Activated naive CD4-positive, alpha-beta T cell treated with anti-CD3 and anti-CD28 coated beads, Interleukin-2, amount 50 U/mL, for 72 hours (primary cell): ENCODE data around the gene SAV1. TPM values are rescaled to one million over a fixed set of nuclear protein-coding genes. Genes with fewer than 3 reads are reported as not detected.
"Not testable (repeated sequence)": the region's sequence is repeated elsewhere in the genome, so short reads cannot be mapped to it uniquely, and the experiment has no call there.

ENCODE experiments used
- ATAC-seq, 2 donors: fragments of 150-1000 bp; cut with Tn5 transposase; 2 replicates each; pipeline ENCODE4 v1.10.0; 2021; ENCODE audit warnings: mild to moderate bottlenecking in 2 of 2, moderate library complexity in 2 of 2
- DNase-seq, 2 donors: peaks; one replicate each; pipeline ENCODE4 v3.0.0; 2021 to 2022; ENCODE audit warnings: low spot score in 2 of 2
- H3K27ac Mint-ChIP-seq, 2 donors: one replicate each; pipeline ENCODE4 v1.8.0; 2022; ENCODE audit warnings: mild to moderate bottlenecking in 2 of 2, mixed read lengths in 2 of 2
- H3K36me3 Mint-ChIP-seq, 2 donors: one replicate each; pipeline ENCODE4 v1.8.0; 2022; ENCODE audit warnings: mixed read lengths in 2 of 2
- H3K9me3 Mint-ChIP-seq, 2 donors: one replicate each; pipeline ENCODE4 v1.8.0; 2022; ENCODE audit warnings: mixed read lengths in 2 of 2
- total RNA-seq, 2 donors: library from RNA; stranded (reverse); gene quantifications; one replicate each; pipeline ENCODE4 v1.2.3, GENCODE V29; 2022

The SAV1 gene
- 10 to 100 TPM in 1 of 2 donors, 1 to 10 TPM in 1; 7.1 to 13.9 TPM for total RNA-seq

GRCh38 chr14:50667996-50668825, at the start of gene SAV1:
Gene SAV1, minus strand, starts transcription at chr14:50668306. Its CDS starts 339 bp downstream, at chr14:50667967.
- H3K36me3 Mint-ChIP-seq = peaks cover 12 to 14% of the 10 kb centered on the region in 2 donors
- no peaks in the 10 kb centered on the region for H3K9me3 Mint-ChIP-seq
- peak; percentile 79 to 89 for ATAC-seq
- H3K27ac Mint-ChIP-seq = peak within 1 kb of the TSS in 1 of 2 donors; percentile 44
- peak; percentile 53 to 75 for DNase-seq

GRCh38 chr14:50717811-50718210, 49.7 kb upstream of the SAV1 start:
- H3K36me3 Mint-ChIP-seq = no peaks in the 10 kb centered on the region
- no peak overlapping the region for H3K27ac Mint-ChIP-seq
- ATAC-seq (no peak), DNase-seq (no peak)
- no peaks in the 10 kb centered on the region for H3K9me3 Mint-ChIP-seq

DNA sequence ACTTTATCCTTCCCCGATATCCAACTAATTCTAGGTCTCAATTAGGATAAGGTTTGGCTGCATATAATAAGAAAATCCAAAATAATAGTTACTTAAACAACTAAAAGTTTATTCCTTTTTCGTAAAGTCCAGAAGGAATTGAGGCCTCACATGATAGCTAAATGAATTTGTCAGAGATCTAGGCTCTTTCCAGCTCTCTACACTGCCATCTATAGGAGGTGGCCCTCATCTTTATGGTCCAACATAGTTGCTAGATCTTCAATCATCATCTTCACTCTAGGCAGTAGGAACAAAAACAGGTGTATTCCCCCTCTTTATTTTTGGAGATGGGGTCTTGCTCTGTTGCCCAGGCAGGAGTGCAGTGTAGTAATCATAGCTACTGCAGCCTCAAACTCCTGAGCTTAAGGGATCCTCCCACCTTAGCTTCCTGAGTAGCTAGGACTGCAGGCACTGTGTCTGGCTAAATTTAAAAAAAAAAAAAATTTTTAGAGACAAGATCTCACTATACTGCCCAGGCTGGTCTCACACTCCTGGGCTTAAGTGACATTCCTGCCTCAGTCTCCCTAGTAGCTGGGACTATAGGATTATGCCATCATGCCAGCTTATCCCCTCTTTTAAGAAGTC, 46.5 kb upstream of the SAV1 start:
- DNase-seq (no peak), ATAC-seq (peak; percentile 69 to 70)
- H3K9me3 Mint-ChIP-seq = no peaks in the 10 kb centered on the region

DNA sequence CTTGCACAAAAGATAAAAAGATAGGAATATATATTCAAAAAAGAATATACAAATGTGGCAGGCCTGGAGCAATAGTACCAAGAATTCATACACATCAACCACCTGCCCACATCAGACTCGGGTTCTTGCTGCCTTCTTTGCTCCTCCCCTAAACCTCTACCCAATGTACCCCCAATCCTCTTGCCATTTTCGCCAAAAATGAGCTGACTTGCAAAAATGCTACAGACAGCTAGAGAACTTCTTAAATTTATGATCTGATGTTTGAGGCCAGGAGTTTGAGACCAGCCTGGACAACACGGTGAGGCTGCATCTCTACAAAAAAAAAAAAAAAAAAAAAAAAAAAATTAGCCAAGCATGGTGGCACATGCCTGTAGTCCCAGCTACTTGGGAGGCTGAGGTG, 42.9 kb upstream of the SAV1 start:
- Mint-ChIP-seq H3K9me3 (no peaks in the 10 kb centered on the region), H3K27ac (no peak overlapping the region), H3K36me3 (no peaks in the 10 kb centered on the region)
- ATAC-seq (no peak), DNase-seq (no peak)

More for the DNA sequence above, 46.5 kb upstream of the SAV1 start:
- Mint-ChIP-seq H3K36me3 (no peaks in the 10 kb centered on the region), H3K27ac (no peak overlapping the region)

GRCh38 chr14:50705026-50705593, 37.0 kb upstream of the SAV1 start:
- Mint-ChIP-seq H3K36me3 (peaks cover 0 to 16% of the 10 kb centered on the region in 2 donors), H3K27ac (no peak overlapping the region), H3K9me3 (no peaks in the 10 kb centered on the region)
- ATAC-seq (no peak), DNase-seq (no peak)

DNA sequence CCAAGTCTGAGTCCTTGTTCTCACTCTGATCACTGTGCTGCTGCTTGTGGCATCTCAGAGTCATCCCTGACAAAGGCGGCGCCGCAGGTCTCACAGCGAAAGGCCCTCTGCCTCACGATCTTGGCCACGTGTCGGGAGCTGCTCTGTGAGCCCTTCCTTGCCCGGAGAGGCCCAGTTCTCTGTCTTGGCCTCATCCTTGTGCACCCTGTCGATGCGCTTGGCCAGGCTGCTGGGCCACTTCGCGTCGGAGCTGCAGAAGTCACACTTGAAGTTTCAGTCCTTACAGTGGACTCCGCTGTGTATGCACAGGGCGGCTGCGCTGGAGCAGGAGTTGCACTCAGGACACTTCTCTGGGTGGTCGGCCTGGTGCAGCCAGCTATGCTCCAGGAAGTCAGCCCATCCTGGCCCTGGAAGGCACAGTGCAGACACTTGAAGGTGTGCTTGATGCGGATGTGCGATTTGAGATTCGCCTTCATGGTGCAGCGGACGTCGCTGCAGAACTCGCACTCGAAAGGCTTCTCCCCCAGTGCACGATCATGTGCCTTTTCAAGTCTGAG, 36.4 kb upstream of the SAV1 start:
- ATAC-seq (no peak), DNase-seq (no peak)
- Mint-ChIP-seq H3K27ac (no peak overlapping the region), H3K36me3 (peaks cover 0 to 16% of the 10 kb centered on the region in 2 donors), H3K9me3 (no peaks in the 10 kb centered on the region)

- DNase-seq = no peak
- Mint-ChIP-seq H3K9me3 (peaks cover 16 to 18% of the 10 kb centered on the region in 2 donors), H3K27ac (no peak overlapping the region), H3K36me3 (peaks cover 7 to 21% of the 10 kb centered on the region in 2 donors)
- ATAC-seq = no peak
These were observed 29.7 kb upstream of the SAV1 start for GRCh38 chr14:50697659-50698290.

DNA sequence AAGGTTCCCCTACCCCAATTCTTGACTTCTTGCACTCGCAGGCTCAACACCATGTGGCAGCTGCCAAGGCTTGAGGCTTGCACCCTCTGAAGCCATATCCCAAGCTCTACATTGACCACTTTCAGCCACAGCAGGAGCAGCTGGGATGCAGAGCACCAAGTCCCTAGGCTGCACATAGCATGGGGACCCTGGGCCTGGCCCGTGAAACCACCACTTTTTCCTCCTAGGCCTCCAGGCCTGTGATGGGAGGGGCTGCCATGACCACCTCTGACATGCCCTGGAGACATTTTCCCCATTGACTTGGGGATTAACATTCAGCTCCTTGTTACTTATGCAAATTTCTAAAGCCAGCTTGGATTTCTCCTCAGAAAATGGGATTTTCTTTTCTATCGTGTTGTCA, 26.2 kb upstream of the SAV1 start:
- not testable (repeated sequence) for ATAC-seq

GRCh38 chr14:50688875-50689274, 20.8 kb upstream of the SAV1 start:
- peaks cover 14 to 24% of the 10 kb centered on the region in 2 donors for H3K9me3 Mint-ChIP-seq
- peaks cover 7 to 14% of the 10 kb centered on the region in 2 donors for H3K36me3 Mint-ChIP-seq
- ATAC-seq (no peak), DNase-seq (no peak)
- no peak overlapping the region for H3K27ac Mint-ChIP-seq

More for the DNA sequence above, 26.2 kb upstream of the SAV1 start:
- not testable (repeated sequence) for DNase-seq, H3K27ac Mint-ChIP-seq
- H3K36me3 Mint-ChIP-seq = peaks cover 10 to 14% of the 10 kb centered on the region in 2 donors
- H3K9me3 Mint-ChIP-seq = peaks cover 24 to 29% of the 10 kb centered on the region in 2 donors

DNA sequence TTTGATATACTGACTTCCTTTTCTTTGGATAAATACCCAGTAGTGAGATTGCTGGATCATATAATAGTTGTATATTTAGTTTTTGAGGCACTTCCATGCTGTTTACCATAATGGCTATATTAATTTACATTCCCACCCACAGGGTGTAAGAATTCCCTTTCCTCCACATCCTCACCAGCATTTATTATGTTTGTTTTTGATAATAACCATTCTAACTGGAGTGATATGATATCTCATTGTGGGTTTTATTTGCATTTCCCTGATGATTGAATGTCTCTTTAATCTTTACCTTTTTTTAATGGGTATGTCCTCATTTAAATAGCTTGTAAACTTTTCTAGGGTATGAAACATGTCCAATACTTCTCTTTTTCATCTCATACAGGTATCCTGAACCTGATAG, 11.6 kb upstream of the SAV1 start:
- Mint-ChIP-seq H3K36me3 (no peaks in the 10 kb centered on the region), H3K27ac (no peak overlapping the region), H3K9me3 (no peaks in the 10 kb centered on the region)
- ATAC-seq (no peak), DNase-seq (no peak)

GRCh38 chr14:50678163-50678562, 10.1 kb upstream of the SAV1 start:
- ATAC-seq = no peak
- H3K27ac Mint-ChIP-seq = peak overlapping the region in 1 of 2 donors; percentile 48

GRCh38 chr14:50677527-50678063, 9.5 kb upstream of the SAV1 start:
- DNase-seq (no peak), ATAC-seq (no peak)
- Mint-ChIP-seq H3K36me3 (no peaks in the 10 kb centered on the region), H3K27ac (peak overlapping the region in 1 of 2 donors; percentile 48), H3K9me3 (no peaks in the 10 kb centered on the region)

More at GRCh38 chr14:50678163-50678562, 10.1 kb upstream of the SAV1 start:
- DNase-seq = no peak
- Mint-ChIP-seq H3K36me3 (no peaks in the 10 kb centered on the region), H3K9me3 (no peaks in the 10 kb centered on the region)

GRCh38 chr14:50676814-50677516, 8.9 kb upstream of the SAV1 start:
- Mint-ChIP-seq H3K36me3 (no peaks in the 10 kb centered on the region), H3K27ac (peak overlapping the region in 1 of 2 donors; percentile 48), H3K9me3 (no peaks in the 10 kb centered on the region)
- ATAC-seq = no peak
- no peak for DNase-seq

GRCh38 chr14:50675597-50675996, 7.5 kb upstream of the SAV1 start:
- no peak for ATAC-seq
- Mint-ChIP-seq H3K36me3 (no peaks in the 10 kb centered on the region), H3K27ac (no peak overlapping the region), H3K9me3 (no peaks in the 10 kb centered on the region)
- no peak for DNase-seq

GRCh38 chr14:50670866-50671256, 2.8 kb upstream of the SAV1 start:
- ATAC-seq = no peak
- no peak for DNase-seq
- Mint-ChIP-seq H3K27ac (no peak overlapping the region), H3K36me3 (peaks cover 6 to 8% of the 10 kb centered on the region in 2 donors), H3K9me3 (no peaks in the 10 kb centered on the region)
